GM19099 (cell line): Measurements from ENCODE around the gene FAU.
A peak's percentile ranks its signal among the peaks of the same experiment; 100 is the strongest.

Experiments used
- POLR2A ChIP-seq: IDR thresholded peaks from 3 replicates; pipeline ENCODE4 v1.6.1; 2011; ENCODE audit warnings: low read depth; ENCODE audit not compliant: insufficient read length; ENCODE audit errors: extremely low read depth

FAU gene

DNA sequence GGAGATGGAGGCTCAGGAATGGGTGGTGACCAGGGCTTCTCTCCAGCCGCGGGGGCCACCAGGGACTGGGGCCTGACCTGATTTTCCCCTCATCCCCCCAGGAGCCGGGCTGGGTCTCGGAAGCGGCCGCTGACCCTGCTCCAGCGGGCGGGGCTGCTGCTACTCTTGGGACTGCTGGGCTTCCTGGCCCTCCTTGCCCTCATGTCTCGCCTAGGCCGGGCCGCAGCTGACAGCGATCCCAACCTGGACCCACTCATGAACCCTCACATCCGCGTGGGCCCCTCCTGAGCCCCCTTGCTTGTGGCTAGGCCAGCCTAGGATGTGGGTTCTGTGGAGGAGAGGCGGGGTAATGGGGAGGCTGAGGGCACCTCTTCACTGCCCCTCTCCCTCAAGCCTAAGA lies 34.1 kb downstream of the FAU start:
- TF ChIP-seq POLR2A, result no peak

DNA sequence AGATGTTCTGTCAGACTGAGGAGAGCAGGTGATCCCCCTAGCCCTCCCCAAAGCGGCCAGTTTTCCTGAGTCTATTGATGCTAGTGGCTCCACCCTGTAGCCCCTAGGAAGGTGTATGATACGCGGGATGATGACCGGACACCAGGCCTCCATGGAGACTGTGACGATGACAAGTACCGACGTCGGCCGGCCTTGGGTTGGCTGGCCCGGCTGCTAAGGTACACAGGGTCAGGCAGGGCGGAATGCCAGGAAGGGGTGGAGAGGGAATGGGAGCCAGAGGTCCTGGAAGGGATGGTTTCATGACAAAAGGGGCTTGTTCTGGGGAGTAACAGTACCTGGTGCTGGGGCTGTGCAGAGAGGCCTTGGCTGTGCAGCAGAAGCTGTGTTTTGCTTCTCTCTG lies 34.7 kb downstream of the FAU start:
- TF ChIP-seq POLR2A, result no peak

- TF ChIP-seq POLR2A, result no peak
Observed at GRCh38 chr11:65086809-65087208, 35.1 kb downstream of the FAU start.

GRCh38 chr11:65085446-65085845 lies 36.5 kb downstream of the FAU start:
- TF ChIP-seq POLR2A, result no peak

GRCh38 chr11:65084598-65085375 lies 37.1 kb downstream of the FAU start:
- TF ChIP-seq POLR2A, result no peak

- peak; percentile 87 for TF ChIP-seq POLR2A
Observed at GRCh38 chr11:65083834-65084597, 37.9 kb downstream of the FAU start, which contains the start of the genes CDCA5 and ZFPL1. Gene CDCA5 (minus strand): TSS chr11:65084040. CDS start chr11:65083978, 62 bp downstream. Gene ZFPL1 (plus strand): TSS chr11:65084222. CDS start chr11:65084699, 477 bp downstream.

GRCh38 chr11:65083134-65083833 lies 38.6 kb downstream of the FAU start:
- TF ChIP-seq POLR2A, result no peak

GRCh38 chr11:65078786-65079342 lies 43.1 kb downstream of the FAU start:
- no peak for TF ChIP-seq POLR2A

DNA sequence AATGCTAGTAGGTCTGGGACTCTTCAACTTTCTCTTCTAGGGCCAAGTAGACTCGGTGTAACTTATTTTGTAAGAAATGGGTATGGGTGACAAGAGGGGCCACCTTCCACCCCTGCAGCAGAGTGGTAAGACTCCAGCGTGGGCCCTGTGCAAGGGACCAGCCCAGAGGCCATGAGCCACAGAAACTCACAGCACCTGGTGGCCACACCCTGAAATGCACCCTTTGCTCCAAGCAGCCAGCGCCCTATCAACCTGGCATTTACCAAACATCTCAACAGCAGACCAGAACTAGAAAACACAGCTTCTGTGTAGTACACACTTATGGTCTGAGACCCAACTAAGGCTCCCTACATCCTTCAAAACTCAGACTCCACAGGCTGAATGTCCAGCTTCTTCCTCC lies 43.8 kb downstream of the FAU start:
- TF ChIP-seq POLR2A, result no peak

DNA sequence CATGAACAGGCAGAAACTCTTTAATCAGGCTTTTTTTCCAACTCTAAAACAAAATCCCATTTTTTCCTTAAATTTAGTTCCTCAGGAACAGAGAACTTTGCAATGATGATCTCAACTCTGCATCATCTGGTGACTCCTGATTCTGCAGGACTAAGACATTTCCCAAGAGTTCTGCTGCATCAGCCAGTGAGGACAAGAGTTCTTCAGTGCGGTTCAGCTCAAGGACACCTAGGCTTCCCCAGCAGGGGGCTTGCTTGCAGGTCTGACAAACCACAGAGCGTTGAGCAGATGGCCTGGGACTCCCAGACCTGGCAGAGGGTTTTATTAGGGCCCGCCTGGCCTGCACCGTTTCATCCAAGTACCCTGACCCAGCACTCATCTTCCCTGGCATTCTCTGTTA lies 44.5 kb downstream of the FAU start:
- TF ChIP-seq POLR2A, result no peak

DNA sequence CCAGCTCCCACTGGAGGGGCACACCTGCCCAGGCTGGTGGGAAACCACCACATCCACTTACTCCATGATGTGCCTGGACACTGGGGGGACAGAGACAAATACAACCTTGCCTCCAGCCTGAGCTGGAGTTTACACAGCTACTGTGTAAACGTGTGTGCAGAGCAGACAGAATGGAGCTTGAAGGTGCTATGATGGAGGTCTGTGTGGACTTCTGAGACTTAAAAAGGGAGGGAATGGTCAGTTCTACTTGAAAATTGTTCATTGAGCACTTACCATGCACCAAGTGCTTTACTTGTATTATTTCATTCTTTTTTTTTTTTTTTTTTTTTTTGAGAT lies 49.3 kb downstream of the FAU start:
- TF ChIP-seq POLR2A, result no peak

DNA sequence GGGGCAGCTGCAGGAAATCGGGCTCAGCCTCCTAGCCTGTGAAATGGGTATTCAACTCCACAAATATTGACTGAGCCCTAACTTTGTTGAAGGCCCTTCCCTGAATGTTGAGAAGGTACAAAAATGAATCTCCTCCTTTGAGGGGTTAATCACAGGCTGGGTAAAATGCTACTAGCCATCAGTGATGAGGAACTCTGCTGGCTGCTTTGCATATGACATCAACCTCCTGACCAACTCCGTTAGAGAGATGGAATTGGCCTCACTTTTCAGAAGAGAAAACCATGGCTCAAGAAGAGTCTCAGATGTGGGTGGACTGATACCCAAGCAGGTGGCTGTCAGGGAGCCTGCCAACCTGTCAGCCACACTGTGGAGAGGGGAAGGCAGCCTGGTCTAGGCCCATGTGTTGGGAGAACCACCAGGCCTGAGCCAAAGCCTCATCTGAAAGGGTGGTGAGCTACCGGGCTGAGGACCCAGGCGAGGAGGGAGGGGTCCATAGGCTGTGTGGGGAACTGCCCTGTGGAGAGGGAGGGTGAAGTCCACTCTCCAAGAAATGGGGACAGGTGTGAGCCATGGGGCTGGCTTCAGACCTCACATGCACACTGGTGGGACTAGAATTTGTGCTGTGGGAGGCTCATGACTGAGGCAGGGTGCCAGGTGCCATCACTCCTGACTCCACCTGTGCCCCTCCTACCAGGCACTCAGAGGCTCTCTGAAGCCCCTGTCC lies 49.9 kb downstream of the FAU start:
- TF ChIP-seq POLR2A, result no peak
